Upper lobe of left lung (tissue), 4 donors: ENCODE data around the gene MRPL2.

ENCODE experiments used
- EP300 ChIP-seq, 4 donors: sonication (generic); formaldehyde crosslinking; IDR thresholded peaks; one replicate each; pipeline ENCODE4 v1.5.1; 2017; ENCODE audit warnings: antibody characterized with exemption in 4 of 4, control low read depth in 2 of 4
- POLR2A ChIP-seq, 4 donors: fragments of 450-650 bp; IDR thresholded peaks; one replicate each; pipeline ENCODE4 v1.5.1; 2016 to 2017; ENCODE audit warnings: antibody characterized with exemption in 4 of 4, mild to moderate bottlenecking in 2 of 4
- POLR2AphosphoS5 ChIP-seq, 2 donors: sonication (generic); formaldehyde crosslinking; IDR thresholded peaks; one replicate each; pipeline ENCODE4 v1.5.1; 2017; ENCODE audit warnings: antibody characterized with exemption in 2 of 2
- TF ChIP-seq, protein P1 (sequence below), 6 experiments: fragments of 450-650 bp in 4 of 6; fragments of 200-600 bp in 2 of 6; sonication (generic) in 2 of 6; IDR thresholded peaks; one replicate each; pipeline ENCODE4 v1.5.1; 2016 to 2019; ENCODE audit warnings: antibody characterized with exemption in 6 of 6

DNA sequence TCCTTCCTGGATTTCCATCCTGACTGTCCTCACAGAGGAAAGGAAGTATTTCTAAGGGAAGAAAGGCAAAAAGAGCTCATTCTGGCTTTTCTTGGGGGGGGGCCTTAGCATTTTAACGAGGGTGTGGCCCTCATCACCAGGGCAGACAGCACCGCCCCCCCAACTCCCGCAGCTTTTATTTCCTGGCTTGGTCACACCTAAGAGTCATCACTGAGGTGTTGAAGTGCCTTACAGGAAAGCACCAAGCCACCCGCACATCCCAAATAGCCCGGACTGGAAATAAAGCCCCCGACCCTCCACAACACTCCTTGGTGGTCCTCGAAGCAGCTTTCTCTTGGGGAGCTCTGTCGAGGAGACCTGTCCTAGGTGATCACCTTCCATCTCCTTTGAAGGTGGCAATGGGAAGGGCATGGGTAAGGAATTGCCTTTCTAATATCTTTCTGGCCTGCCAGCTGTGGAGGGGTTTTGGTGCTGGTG, 18.1 kb upstream of the MRPL2 start:
- TF ChIP-seq EP300 (IDR thresholded peaks at IDR 0.05), result no peak
- TF ChIP-seq, protein P1, sequence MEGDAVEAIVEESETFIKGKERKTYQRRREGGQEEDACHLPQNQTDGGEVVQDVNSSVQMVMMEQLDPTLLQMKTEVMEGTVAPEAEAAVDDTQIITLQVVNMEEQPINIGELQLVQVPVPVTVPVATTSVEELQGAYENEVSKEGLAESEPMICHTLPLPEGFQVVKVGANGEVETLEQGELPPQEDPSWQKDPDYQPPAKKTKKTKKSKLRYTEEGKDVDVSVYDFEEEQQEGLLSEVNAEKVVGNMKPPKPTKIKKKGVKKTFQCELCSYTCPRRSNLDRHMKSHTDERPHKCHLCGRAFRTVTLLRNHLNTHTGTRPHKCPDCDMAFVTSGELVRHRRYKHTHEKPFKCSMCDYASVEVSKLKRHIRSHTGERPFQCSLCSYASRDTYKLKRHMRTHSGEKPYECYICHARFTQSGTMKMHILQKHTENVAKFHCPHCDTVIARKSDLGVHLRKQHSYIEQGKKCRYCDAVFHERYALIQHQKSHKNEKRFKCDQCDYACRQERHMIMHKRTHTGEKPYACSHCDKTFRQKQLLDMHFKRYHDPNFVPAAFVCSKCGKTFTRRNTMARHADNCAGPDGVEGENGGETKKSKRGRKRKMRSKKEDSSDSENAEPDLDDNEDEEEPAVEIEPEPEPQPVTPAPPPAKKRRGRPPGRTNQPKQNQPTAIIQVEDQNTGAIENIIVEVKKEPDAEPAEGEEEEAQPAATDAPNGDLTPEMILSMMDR (IDR thresholded peaks at IDR 0.05), result no peak
- TF ChIP-seq POLR2AphosphoS5 (IDR thresholded peaks at IDR 0.05), result no peak
- peak in 1 of 4 donors; percentile 1 for TF ChIP-seq POLR2A (IDR thresholded peaks at IDR 0.05)
